ENCODE data around the gene HOMER3. TPM values are rescaled to one million over a fixed set of nuclear protein-coding genes. Genes with fewer than 3 reads are reported as not detected.

HOMER3 gene
- total RNA-seq, 1 donor from 2014 or later = 2.3 TPM

- H3K4me1 Mint-ChIP-seq = peaks cover 10% of the 10 kb centered on the region
- CTCF ChIA-PET = no interaction called here
- DNase-seq = no peak
- no peaks in the 10 kb centered on the region for H3K9me3 Mint-ChIP-seq
- no peaks in the 10 kb centered on the region for H3K36me3 Mint-ChIP-seq (ENCODE audit: low read depth)
- TF ChIP-seq, protein P1, sequence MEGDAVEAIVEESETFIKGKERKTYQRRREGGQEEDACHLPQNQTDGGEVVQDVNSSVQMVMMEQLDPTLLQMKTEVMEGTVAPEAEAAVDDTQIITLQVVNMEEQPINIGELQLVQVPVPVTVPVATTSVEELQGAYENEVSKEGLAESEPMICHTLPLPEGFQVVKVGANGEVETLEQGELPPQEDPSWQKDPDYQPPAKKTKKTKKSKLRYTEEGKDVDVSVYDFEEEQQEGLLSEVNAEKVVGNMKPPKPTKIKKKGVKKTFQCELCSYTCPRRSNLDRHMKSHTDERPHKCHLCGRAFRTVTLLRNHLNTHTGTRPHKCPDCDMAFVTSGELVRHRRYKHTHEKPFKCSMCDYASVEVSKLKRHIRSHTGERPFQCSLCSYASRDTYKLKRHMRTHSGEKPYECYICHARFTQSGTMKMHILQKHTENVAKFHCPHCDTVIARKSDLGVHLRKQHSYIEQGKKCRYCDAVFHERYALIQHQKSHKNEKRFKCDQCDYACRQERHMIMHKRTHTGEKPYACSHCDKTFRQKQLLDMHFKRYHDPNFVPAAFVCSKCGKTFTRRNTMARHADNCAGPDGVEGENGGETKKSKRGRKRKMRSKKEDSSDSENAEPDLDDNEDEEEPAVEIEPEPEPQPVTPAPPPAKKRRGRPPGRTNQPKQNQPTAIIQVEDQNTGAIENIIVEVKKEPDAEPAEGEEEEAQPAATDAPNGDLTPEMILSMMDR (IDR thresholded peaks at IDR 0.05) = no peak
- intact Hi-C loops (cut with micrococcal nuclease) = no loop called here
- ATAC-seq (ENCODE audit: low read depth) = no peak
- peaks cover 23% of the 10 kb centered on the region for H3K27me3 Mint-ChIP-seq
- no peak overlapping the region for H3K4me3 Mint-ChIP-seq
- no peak overlapping the region for H3K27ac Mint-ChIP-seq
- POLR2A ChIA-PET = interaction anchor here (0.7 kb wide), 1 partner anchor 11 kb away, joined by 6 read pairs; no protein-coding TSS in a partner anchor
These were observed 25.3 kb upstream of the HOMER3 start for GRCh38 chr19:18966307-18966706.

- POLR2A ChIA-PET = interaction anchor here (0.6 kb wide), 1 partner anchor 48 kb away, joined by 3 read pairs; no protein-coding TSS in a partner anchor
- Mint-ChIP-seq H3K27ac (no peak overlapping the region), H3K4me3 (no peak overlapping the region), H3K4me1 (peaks cover 10% of the 10 kb centered on the region), H3K36me3 (ENCODE audit: low read depth) (no peaks in the 10 kb centered on the region), H3K27me3 (peaks cover 24% of the 10 kb centered on the region), H3K9me3 (no peaks in the 10 kb centered on the region)
- CTCF ChIA-PET = no interaction called here
- no peak for ATAC-seq (ENCODE audit: low read depth)
- intact Hi-C loops (cut with micrococcal nuclease) = no loop called here
- TF ChIP-seq, protein P1 (IDR thresholded peaks at IDR 0.05) = no peak
- DNase-seq = no peak
These were observed 23.1 kb upstream of the HOMER3 start for GRCh38 chr19:18964121-18964520.

DNA sequence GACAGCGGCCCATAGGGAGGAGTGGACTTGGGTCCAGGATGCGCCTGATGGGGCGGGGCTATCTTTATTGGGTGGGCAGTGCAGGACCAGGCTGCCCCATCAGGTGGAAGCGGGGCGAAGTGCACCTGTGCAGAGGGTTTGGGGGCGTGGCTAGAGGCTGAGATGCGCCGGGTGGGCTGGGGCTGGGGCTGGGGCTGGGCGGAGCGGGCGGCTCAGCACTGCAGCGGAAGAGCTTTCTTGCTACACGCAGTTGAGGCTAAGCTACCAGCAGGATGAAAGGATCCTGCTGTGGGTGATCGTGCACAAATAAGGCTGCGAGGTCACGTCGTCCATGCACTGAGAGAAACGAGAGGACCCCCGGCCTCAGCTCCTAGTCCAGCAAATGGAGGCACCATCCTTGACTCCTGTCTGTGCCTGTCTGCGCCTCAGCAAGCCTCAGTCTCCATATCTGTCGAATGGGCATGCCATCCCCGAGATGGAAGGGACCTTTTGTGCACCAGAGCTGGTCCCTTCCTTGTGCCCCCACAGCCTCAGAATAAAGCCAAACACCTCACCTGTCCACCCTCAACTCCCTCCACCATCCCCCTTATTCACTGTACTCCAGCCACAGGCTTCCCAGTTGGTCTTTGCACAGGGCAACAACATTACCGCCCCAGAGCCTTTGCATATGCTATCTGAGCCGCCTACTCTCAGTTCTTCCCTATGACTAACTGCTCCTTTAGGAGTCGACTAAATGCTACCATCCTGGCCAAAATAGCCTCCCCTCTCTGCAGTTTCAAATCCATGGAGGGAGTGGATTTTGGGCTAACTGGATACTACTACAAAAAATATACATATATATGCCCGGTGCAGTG lies 21.0 kb upstream of the HOMER3 start:
- Mint-ChIP-seq H3K4me1 (peaks cover 10% of the 10 kb centered on the region), H3K4me3 (no peak overlapping the region), H3K36me3 (ENCODE audit: low read depth) (no peaks in the 10 kb centered on the region), H3K27ac (no peak overlapping the region), H3K9me3 (no peaks in the 10 kb centered on the region), H3K27me3 (peaks cover 16% of the 10 kb centered on the region)
- DNase-seq = no peak
- TF ChIP-seq, protein P1 (IDR thresholded peaks at IDR 0.05) = no peak
- intact Hi-C loops (cut with micrococcal nuclease) = no loop called here
- ChIA-PET CTCF (no interaction called here), POLR2A (no interaction called here)
- ATAC-seq (ENCODE audit: low read depth) = no peak

DNA sequence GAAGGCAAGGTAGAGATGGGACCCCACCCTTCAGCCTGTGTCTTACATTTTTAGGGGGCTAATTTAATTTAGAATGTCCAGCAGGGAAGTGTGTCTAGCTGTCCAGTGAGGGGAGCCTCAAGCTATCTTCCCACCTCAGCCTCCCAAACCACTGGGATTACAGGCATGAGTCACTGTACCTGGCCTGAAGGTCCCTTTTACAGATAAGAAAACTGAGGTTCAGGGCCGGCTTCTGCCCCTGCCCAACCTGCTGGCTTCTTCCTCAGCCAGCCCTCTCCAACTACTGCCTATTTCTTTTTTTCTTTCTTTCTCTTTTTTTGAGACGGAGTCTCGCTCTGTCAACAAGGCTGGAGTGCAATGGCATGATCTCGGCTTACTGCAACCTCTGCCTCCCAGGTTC lies 19.4 kb upstream of the HOMER3 start:
- no peak overlapping the region for H3K27ac Mint-ChIP-seq
- no peaks in the 10 kb centered on the region for H3K9me3 Mint-ChIP-seq
- peaks cover 13% of the 10 kb centered on the region for H3K27me3 Mint-ChIP-seq
- TF ChIP-seq, protein P1 (IDR thresholded peaks at IDR 0.05) = no peak
- ChIA-PET POLR2A (no interaction called here), CTCF (no interaction called here)
- peaks cover 10% of the 10 kb centered on the region for H3K4me1 Mint-ChIP-seq
- H3K36me3 Mint-ChIP-seq (ENCODE audit: low read depth) = no peaks in the 10 kb centered on the region
- DNase-seq (no peak), ATAC-seq (ENCODE audit: low read depth) (no peak)
- no peak overlapping the region for H3K4me3 Mint-ChIP-seq
- intact Hi-C loops (cut with micrococcal nuclease) = no loop called here

GRCh38 chr19:18955042-18955441 lies 14.0 kb upstream of the HOMER3 start:
- no peaks in the 10 kb centered on the region for H3K4me1 Mint-ChIP-seq
- intact Hi-C loops (cut with micrococcal nuclease) = no loop called here
- no peaks in the 10 kb centered on the region for H3K9me3 Mint-ChIP-seq
- TF ChIP-seq, protein P1 (IDR thresholded peaks at IDR 0.05) = no peak
- ChIA-PET POLR2A (no interaction called here), CTCF (no interaction called here)
- H3K27ac Mint-ChIP-seq = no peak overlapping the region
- no peaks in the 10 kb centered on the region for H3K36me3 Mint-ChIP-seq (ENCODE audit: low read depth)
- H3K4me3 Mint-ChIP-seq = no peak overlapping the region
- DNase-seq = no peak
- no peaks in the 10 kb centered on the region for H3K27me3 Mint-ChIP-seq
- no peak for ATAC-seq (ENCODE audit: low read depth)

Data from activated B cell treated with CpG ODN at 0.5 μM for 24 hours (primary cell).